Choroid plexus epithelial cell (primary cell): Measurements from ENCODE around the gene NAA11.

Source experiments
- DNase-seq: peaks from one replicate; pipeline ENCODE4 v3.0.0-alpha.2; 2010; ENCODE audit warnings: low read depth
- H3K4me3 ChIP-seq: 2 replicates; pipeline ENCODE4 v1.5.1; 2011; ENCODE audit warnings: low read depth, mild to moderate bottlenecking, control low read depth, low read length, moderate library complexity
- TF ChIP-seq, protein P1 (sequence below): conservative IDR thresholded peaks from 2 replicates; pipeline ENCODE4 v1.5.1; 2011; ENCODE audit warnings: low read depth, mild to moderate bottlenecking, control low read depth, inconsistent platforms, low read length, moderate library complexity

NAA11 gene

DNA sequence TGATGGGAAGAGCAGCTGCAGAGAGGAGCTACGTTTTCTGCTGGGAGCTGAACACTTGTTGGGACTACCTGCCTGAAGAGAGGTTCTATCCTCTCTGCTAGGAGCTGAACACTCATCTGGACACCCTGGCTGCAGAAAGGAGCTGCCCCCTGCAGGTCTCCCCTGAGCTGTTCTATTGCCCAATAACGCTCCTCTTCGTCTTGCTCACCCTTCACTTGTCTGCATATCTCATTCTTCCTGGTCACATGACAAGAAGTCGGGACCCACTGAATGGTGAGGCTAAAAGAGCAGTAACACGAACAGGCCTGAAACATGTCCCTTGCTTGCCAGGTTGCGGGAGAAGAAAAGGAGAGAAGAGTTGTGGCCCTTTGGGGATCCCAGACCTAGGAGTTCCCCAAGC, 27.8 kb downstream of the NAA11 start:
- no peak for DNase-seq
- H3K4me3 ChIP-seq: no peak overlapping the region
- TF ChIP-seq, protein P1, sequence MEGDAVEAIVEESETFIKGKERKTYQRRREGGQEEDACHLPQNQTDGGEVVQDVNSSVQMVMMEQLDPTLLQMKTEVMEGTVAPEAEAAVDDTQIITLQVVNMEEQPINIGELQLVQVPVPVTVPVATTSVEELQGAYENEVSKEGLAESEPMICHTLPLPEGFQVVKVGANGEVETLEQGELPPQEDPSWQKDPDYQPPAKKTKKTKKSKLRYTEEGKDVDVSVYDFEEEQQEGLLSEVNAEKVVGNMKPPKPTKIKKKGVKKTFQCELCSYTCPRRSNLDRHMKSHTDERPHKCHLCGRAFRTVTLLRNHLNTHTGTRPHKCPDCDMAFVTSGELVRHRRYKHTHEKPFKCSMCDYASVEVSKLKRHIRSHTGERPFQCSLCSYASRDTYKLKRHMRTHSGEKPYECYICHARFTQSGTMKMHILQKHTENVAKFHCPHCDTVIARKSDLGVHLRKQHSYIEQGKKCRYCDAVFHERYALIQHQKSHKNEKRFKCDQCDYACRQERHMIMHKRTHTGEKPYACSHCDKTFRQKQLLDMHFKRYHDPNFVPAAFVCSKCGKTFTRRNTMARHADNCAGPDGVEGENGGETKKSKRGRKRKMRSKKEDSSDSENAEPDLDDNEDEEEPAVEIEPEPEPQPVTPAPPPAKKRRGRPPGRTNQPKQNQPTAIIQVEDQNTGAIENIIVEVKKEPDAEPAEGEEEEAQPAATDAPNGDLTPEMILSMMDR: no peak

DNA sequence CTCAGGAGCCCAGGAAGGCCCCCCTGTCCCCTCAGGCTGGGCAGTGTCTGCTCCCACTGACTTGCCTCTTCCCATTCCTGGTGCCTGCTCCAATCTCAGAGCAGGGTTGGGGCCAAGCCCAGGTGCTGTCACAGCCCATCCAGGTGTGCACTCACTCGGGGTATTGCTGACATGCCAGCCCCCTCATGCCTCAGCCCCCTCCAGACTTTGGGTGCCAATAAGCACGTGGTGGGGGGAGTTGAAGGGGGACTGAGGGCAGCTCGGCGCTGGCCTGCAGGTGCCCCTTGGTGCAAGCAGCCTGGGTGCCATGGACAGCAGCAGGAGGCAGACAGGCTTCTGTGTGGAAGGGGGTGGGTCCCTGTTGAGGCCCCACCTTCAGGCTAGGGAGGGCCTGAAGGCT, 28.4 kb downstream of the NAA11 start:
- TF ChIP-seq, protein P1: no peak
- no peak for DNase-seq
- no peak overlapping the region for H3K4me3 ChIP-seq

DNA sequence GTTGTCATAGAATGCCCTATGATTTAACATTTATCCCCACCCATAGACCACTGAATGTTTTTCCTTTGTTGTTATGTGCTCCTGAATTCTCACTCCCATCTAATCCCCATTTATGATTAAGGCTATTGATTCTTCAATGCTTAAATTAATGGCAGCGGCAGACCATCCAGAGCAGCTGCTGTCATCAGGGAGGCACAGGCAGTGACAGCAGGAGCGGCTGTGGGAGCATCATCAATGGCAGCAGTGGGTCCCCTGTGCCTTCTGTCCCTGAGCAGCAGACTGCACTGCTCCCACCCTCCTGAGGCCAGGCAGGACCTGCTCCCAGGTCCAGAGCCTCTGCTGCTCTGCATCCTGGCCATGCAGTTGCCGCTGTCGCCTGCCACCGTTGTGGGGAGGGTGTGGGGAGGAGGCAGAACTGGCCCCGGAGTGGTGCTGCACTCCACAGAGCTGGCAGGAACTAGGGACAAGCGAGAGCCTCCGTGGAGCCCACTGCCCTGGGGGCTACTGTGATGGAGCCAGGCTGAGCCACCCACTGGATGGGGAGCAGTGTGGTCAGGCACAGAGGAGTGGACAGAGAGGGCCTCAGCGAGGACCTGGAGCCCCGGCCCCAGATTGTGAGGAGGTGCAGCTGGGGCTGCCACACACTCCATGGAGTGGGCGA, 29.0 kb downstream of the NAA11 start:
- DNase-seq: no peak
- TF ChIP-seq, protein P1: no peak
- H3K4me3 ChIP-seq: no peak overlapping the region

DNA sequence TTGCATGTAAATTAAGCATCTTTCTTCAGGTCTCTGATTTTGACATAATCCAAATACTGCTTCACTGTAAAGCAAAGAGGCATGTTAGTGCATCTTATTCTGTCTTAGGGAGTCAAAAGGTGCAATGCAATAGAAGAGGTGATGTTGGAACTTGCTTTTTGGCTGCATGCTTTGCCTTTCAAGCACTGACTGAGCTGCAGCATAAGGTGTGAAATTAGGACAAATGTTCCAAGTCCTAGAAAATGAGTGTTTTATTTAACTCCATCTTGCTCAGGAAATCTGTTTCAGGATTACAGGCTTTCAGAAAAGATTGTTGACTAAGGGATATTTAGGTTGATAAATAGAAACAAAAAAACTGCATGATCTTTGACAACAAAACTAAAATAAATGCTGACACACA, 30.8 kb downstream of the NAA11 start:
- DNase-seq: no peak
- H3K4me3 ChIP-seq: no peak overlapping the region

DNA sequence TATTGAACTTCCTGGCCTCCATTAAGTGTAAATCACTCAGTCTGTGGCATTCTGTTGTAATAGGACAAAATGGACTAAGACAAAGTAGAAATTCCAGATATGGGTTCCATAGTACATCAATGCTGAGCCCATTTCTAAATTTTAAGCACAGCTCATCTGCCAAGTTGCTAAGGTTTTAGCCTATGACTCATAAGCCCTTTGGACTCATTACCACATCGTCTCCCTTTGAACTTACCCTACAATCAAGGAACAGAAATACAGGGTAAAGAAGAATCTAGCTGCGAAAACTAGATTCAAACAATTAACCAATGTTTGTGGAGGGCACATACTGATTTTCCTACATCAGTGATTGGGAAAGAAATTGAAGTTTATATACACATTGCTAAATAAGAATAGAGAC, 31.8 kb downstream of the NAA11 start:
- TF ChIP-seq, protein P1: no peak
- no peak overlapping the region for H3K4me3 ChIP-seq
- peak; percentile 5 for DNase-seq

More for the DNA sequence above, 30.8 kb downstream of the NAA11 start:
- TF ChIP-seq, protein P1: no peak

DNA sequence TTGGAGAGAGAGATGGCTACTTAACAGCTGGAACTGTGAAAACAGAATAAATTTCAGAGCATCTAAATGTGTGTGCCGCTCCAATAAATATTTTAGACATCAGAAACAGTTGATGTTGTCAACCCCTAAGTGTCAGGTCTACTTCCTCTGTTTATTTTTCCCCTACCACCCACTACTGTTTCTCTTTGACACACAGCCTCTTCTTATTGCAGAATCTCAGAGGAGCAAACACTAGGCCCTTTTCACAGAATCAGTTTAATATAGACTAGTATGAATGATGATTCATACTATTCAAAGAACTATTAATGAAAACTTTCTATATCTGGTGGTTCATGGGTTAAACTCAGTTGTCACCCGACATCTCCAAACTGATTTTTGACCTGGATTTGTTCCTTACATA, 33.9 kb downstream of the NAA11 start:
- TF ChIP-seq, protein P1: no peak

DNA sequence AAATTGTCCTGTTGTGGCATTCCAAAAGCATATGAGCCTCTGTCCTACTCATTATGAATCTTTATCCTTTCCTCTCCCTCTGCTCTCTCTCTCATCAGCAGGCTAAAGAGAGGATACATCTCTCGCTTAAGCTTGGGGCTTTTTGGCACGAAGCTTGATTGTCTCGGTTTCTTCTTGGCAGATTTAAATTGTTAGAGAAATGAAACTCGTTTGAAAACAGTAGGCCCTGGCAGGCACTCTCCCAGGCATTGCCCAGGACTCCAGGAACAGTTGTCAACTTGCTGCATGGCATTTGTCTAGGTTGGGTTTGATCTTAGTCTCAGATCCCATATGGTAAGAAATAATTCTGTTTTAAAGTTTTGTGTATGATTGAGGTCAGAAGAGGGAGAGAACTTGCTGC, 35.5 kb downstream of the NAA11 start:
- DNase-seq: no peak
- TF ChIP-seq, protein P1: no peak
- H3K4me3 ChIP-seq: no peak overlapping the region

More for the DNA sequence above, 33.9 kb downstream of the NAA11 start:
- no peak overlapping the region for H3K4me3 ChIP-seq
- DNase-seq: no peak
